Liver (tissue), 9 donors: Measurements from ENCODE around the gene TNS1. TPM values are rescaled to one million over a fixed set of nuclear protein-coding genes. Genes with fewer than 3 reads are reported as not detected.

Source experiments
- DNase-seq: peaks from one replicate; pipeline ENCODE4 v3.0.0-alpha.2; 2017; ENCODE audit warnings: low spot score
- H3K27ac ChIP-seq, 2 donors: one replicate each; pipeline ENCODE4 v1.7.0; 2013; ENCODE audit warnings: inconsistent platforms in 2 of 2, low read length in 2 of 2, control low read depth in 1 of 2, low read depth in 1 of 2, mild to moderate bottlenecking in 1 of 2
- H3K27me3 ChIP-seq, 4 donors: one replicate each; pipeline versions ENCODE4 v1.6.1 to v1.7.0; 2013; ENCODE audit warnings: low read length in 3 of 4, inconsistent platforms in 1 of 4, mild to moderate bottlenecking in 1 of 4, moderate library complexity in 1 of 4; ENCODE audit not compliant: control insufficient read depth in 4 of 4, insufficient read depth in 4 of 4
- H3K36me3 ChIP-seq, 4 donors: one replicate each; pipeline versions ENCODE4 v1.6.1 to v1.7.0; 2013; ENCODE audit warnings: low read length in 3 of 4, mild to moderate bottlenecking in 3 of 4, low read depth in 1 of 4, moderate library complexity in 1 of 4; ENCODE audit not compliant: control insufficient read depth in 4 of 4, insufficient read depth in 3 of 4
- H3K4me1 ChIP-seq, 4 donors: one replicate each; pipeline versions ENCODE4 v1.6.1 to v1.7.0; 2013; ENCODE audit warnings: low read length in 3 of 4, mild to moderate bottlenecking in 3 of 4, moderate library complexity in 1 of 4; ENCODE audit not compliant: control insufficient read depth in 4 of 4, insufficient read depth in 4 of 4
- H3K4me3 ChIP-seq, 3 donors: one replicate each; pipeline versions ENCODE4 v1.6.1 to v1.7.0; 2013; ENCODE audit warnings: low read length in 3 of 3, control low read depth in 1 of 3, low read depth in 1 of 3, mild to moderate bottlenecking in 1 of 3
- H3K9ac ChIP-seq, 2 donors: one replicate each; pipeline ENCODE4 v1.7.0; 2013; ENCODE audit warnings: low read length in 2 of 2, mild to moderate bottlenecking in 2 of 2, moderate library complexity in 2 of 2, control low read depth in 1 of 2, low read depth in 1 of 2
- H3K9me3 ChIP-seq, 4 donors: one replicate each; pipeline versions ENCODE4 v1.6.1 to v1.7.0; 2013; ENCODE audit warnings: low read length in 3 of 4; ENCODE audit not compliant: control insufficient read depth in 4 of 4
- EGR1 ChIP-seq, 2 donors: IDR thresholded peaks; 2 replicates each; pipeline ENCODE4 v1.6.1; 2016 to 2018; ENCODE audit warnings: antibody characterized with exemption in 2 of 2, low read depth in 2 of 2
- FOXA1 ChIP-seq: IDR thresholded peaks from 2 replicates; pipeline ENCODE4 v1.6.1; 2016; ENCODE audit warnings: antibody characterized with exemption
- FOXA2 ChIP-seq: IDR thresholded peaks from 2 replicates; pipeline ENCODE4 v1.6.1; 2016; ENCODE audit warnings: antibody characterized with exemption
- GABPA ChIP-seq, 2 donors: IDR thresholded peaks in 1 of 2; conservative IDR thresholded peaks in 1 of 2; 2 replicates each; pipeline ENCODE4 v1.6.1; 2016; ENCODE audit warnings: antibody characterized with exemption in 2 of 2, mild to moderate bottlenecking in 1 of 2, moderate library complexity in 1 of 2
- HNF4G ChIP-seq: IDR thresholded peaks from 2 replicates; pipeline ENCODE4 v1.6.1; 2016; ENCODE audit warnings: antibody characterized with exemption
- JUND ChIP-seq, 2 donors: IDR thresholded peaks; 2 replicates each; pipeline ENCODE4 v1.6.1; 2016; ENCODE audit warnings: antibody characterized with exemption in 2 of 2
- NR2F2 ChIP-seq: IDR thresholded peaks from 2 replicates; pipeline ENCODE4 v1.6.1; 2016; ENCODE audit warnings: antibody characterized with exemption
- SP1 ChIP-seq: IDR thresholded peaks from 2 replicates; pipeline ENCODE4 v1.6.1; 2018; ENCODE audit warnings: antibody characterized with exemption, mild to moderate bottlenecking
- TAF1 ChIP-seq: conservative IDR thresholded peaks from 2 replicates; pipeline ENCODE4 v1.6.1; 2016; ENCODE audit warnings: antibody characterized with exemption, mild to moderate bottlenecking
- WGBS: extraction: QIAGEN DNeasy Blood & Tissue Kit; methylation state at CpG from one replicate; pipeline ENCODE4 v1.1.7; 2013; 5-methylcytosine and 5-hydroxymethylcytosine counted together
- polyA plus RNA-seq, 2 donors: library from polyadenylated mRNA; stranded (reverse) in 1 of 2; unstranded in 1 of 2; fragments of 200-250 nt in 1 of 2; fragments of >200 nt in 1 of 2; fragmentation: Nextera tagmentation in 1 of 2; extraction: Ambion mirVana in 1 of 2; gene quantifications; one replicate each; pipeline versions ENCODE4 v1.2.1 to v1.2.3, GENCODE V29; 2013 to 2015
- total RNA-seq, 2 donors: library from RNA; depleted of rRNA; stranded (reverse); fragments of >200 nt; gene quantifications; one replicate each; pipeline ENCODE4 v1.2.3, GENCODE V29; 2014
- TF ChIP-seq, protein P1 (sequence below): IDR thresholded peaks from 2 replicates; pipeline ENCODE4 v1.6.1; 2016; ENCODE audit warnings: antibody characterized with exemption
- TF ChIP-seq, protein P2 (sequence below): IDR thresholded peaks from 2 replicates; pipeline ENCODE4 v1.6.1; 2016; ENCODE audit warnings: antibody characterized with exemption, mild to moderate bottlenecking
- TF ChIP-seq, protein P3 (sequence below): IDR thresholded peaks from 2 replicates; pipeline ENCODE4 v1.6.1; 2016; ENCODE audit warnings: antibody characterized with exemption
- TF ChIP-seq, protein P4 (sequence below): fragments of 150-350 bp; IDR thresholded peaks from 2 replicates; pipeline ENCODE4 v1.5.1; 2017; ENCODE audit warnings: improper control_type of control experiment, low read depth, low read length; ENCODE audit not compliant: missing input control
- donor health status: healthy.
- donor health status: healthy.
- donor health status: healthy.
- donor health status: healthy.
- donor health status: healthy.

Gene TNS1
- total and polyA plus RNA-seq, 4 donors = 16.3 to 128 (median 57.3) TPM

DNA sequence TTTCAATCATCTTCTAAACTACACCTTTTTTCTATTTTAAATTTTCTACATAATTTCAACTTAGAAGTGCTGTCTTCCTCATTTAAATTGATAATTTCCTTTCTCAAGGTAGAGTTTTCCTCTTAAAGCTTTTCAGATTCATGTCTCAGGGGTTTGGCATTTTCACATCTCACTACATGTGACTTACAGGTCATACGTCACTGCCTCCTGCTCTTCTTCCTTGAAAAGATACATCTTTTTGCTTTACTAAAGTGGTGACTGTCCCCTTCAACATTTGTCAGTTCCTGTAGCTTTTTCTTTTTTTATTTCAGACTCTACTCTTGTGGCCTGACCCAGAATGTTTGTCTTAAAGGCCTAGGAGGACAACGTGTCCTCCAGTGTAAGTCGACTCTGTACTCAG lies 49.1 kb upstream of the TNS1 start:
- no peaks in the 10 kb centered on the region for H3K9me3 ChIP-seq
- H3K27ac ChIP-seq = no peak overlapping the region
- no peak for DNase-seq
- H3K4me1 ChIP-seq = no peaks in the 10 kb centered on the region
- TF ChIP-seq GABPA (IDR thresholded peaks at IDR 0.05 in 1 of 2, conservative IDR thresholded peaks at IDR 0.05 in 1 of 2) (no peak), FOXA1 (no peak), NR2F2 (no peak), TAF1 (no peak), EGR1 (IDR thresholded peaks at IDR 0.05; ENCODE audit: low read depth in 2 of 2) (no peak)
- TF ChIP-seq, protein P1, sequence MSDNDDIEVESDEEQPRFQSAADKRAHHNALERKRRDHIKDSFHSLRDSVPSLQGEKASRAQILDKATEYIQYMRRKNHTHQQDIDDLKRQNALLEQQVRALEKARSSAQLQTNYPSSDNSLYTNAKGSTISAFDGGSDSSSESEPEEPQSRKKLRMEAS = no peak
- TF ChIP-seq, protein P2, sequence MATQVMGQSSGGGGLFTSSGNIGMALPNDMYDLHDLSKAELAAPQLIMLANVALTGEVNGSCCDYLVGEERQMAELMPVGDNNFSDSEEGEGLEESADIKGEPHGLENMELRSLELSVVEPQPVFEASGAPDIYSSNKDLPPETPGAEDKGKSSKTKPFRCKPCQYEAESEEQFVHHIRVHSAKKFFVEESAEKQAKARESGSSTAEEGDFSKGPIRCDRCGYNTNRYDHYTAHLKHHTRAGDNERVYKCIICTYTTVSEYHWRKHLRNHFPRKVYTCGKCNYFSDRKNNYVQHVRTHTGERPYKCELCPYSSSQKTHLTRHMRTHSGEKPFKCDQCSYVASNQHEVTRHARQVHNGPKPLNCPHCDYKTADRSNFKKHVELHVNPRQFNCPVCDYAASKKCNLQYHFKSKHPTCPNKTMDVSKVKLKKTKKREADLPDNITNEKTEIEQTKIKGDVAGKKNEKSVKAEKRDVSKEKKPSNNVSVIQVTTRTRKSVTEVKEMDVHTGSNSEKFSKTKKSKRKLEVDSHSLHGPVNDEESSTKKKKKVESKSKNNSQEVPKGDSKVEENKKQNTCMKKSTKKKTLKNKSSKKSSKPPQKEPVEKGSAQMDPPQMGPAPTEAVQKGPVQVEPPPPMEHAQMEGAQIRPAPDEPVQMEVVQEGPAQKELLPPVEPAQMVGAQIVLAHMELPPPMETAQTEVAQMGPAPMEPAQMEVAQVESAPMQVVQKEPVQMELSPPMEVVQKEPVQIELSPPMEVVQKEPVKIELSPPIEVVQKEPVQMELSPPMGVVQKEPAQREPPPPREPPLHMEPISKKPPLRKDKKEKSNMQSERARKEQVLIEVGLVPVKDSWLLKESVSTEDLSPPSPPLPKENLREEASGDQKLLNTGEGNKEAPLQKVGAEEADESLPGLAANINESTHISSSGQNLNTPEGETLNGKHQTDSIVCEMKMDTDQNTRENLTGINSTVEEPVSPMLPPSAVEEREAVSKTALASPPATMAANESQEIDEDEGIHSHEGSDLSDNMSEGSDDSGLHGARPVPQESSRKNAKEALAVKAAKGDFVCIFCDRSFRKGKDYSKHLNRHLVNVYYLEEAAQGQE = no peak
- TF ChIP-seq, protein P3, sequence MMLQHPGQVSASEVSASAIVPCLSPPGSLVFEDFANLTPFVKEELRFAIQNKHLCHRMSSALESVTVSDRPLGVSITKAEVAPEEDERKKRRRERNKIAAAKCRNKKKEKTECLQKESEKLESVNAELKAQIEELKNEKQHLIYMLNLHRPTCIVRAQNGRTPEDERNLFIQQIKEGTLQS = no peak
- no peak overlapping the region for H3K9ac ChIP-seq
- no peak overlapping the region for H3K4me3 ChIP-seq
- 88% methylated on average over 3 of the region's 3 CpGs for WGBS
- no peaks in the 10 kb centered on the region for H3K36me3 ChIP-seq
- H3K27me3 ChIP-seq = no peaks in the 10 kb centered on the region

DNA sequence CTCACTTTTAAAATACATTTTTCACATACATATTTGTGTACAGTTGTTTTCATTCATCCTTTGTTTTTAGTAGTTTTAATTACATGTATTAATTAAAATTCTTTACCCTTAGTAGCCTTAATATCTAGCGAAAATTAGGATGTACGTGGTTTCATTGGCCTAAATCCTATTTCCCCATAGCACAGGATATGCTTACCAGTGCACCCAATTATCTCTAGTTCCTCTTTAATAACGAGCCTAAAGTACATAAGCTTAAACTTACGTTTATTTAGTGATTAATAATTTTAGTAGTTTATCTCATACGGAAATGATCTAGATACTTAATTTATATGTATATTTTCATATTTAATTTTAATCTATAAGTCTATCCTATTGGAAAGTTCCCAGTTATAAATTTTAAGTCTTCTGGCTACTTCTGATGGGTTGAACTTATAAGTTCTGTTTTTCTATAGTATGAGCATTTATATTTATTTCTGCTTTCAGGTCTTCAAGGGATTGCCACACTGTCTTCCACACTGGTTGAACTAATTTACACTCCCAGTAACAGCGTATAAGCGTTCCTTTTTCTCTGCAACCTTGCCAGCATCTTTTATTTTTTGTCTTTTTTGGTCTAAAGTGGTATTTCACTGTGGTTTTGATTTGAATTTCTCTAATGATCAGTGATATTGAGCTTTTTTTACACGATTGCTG lies 44.9 kb upstream of the TNS1 start:
- Histone ChIP-seq H3K27me3 (no peaks in the 10 kb centered on the region), H3K36me3 (no peaks in the 10 kb centered on the region), H3K4me1 (no peaks in the 10 kb centered on the region), H3K9me3 (no peaks in the 10 kb centered on the region), H3K4me3 (no peak overlapping the region), H3K27ac (no peak overlapping the region), H3K9ac (no peak overlapping the region)
- TF ChIP-seq EGR1 (IDR thresholded peaks at IDR 0.05; ENCODE audit: low read depth in 2 of 2) (no peak), GABPA (IDR thresholded peaks at IDR 0.05 in 1 of 2, conservative IDR thresholded peaks at IDR 0.05 in 1 of 2) (no peak)
- TF ChIP-seq, protein P1 = no peak
- no peak for DNase-seq
- WGBS = 78% methylated on average over 8 of the region's 8 CpGs

DNA sequence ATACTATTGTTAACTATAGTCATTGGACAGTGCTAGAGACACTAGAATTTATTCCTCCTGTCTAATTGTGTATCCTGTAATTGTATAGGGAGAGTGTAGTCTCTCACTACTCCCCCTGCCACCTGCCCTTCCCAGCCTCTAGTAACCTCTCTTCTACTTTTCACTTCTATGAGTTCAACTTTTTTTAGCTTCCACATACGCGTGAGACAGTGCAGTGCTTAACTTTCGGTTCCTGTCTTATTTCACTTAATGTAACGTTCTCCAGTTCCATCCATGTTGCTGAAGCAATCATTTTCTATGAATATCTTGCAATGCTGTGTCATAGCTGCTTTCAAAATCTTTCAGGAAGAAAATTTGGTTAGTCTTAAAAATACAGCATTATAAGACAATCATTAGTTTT lies 43.4 kb upstream of the TNS1 start:
- Histone ChIP-seq H3K4me3 (no peak overlapping the region), H3K9ac (no peak overlapping the region), H3K9me3 (no peaks in the 10 kb centered on the region), H3K27me3 (no peaks in the 10 kb centered on the region), H3K27ac (no peak overlapping the region), H3K36me3 (no peaks in the 10 kb centered on the region), H3K4me1 (no peaks in the 10 kb centered on the region)
- WGBS = 73% methylated on average over 4 of the region's 4 CpGs
- no peak for TF ChIP-seq TAF1
- TF ChIP-seq FOXA1 = no peak
- TF ChIP-seq FOXA2 = no peak
- TF ChIP-seq, protein P2 = no peak
- TF ChIP-seq, protein P1 = no peak
- no peak for TF ChIP-seq JUND (IDR thresholded peaks at IDR 0.05)
- TF ChIP-seq, protein P3 = no peak
- TF ChIP-seq HNF4G = no peak
- TF ChIP-seq, protein P4, sequence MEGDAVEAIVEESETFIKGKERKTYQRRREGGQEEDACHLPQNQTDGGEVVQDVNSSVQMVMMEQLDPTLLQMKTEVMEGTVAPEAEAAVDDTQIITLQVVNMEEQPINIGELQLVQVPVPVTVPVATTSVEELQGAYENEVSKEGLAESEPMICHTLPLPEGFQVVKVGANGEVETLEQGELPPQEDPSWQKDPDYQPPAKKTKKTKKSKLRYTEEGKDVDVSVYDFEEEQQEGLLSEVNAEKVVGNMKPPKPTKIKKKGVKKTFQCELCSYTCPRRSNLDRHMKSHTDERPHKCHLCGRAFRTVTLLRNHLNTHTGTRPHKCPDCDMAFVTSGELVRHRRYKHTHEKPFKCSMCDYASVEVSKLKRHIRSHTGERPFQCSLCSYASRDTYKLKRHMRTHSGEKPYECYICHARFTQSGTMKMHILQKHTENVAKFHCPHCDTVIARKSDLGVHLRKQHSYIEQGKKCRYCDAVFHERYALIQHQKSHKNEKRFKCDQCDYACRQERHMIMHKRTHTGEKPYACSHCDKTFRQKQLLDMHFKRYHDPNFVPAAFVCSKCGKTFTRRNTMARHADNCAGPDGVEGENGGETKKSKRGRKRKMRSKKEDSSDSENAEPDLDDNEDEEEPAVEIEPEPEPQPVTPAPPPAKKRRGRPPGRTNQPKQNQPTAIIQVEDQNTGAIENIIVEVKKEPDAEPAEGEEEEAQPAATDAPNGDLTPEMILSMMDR = no peak
- no peak for TF ChIP-seq SP1
- no peak for TF ChIP-seq NR2F2
- DNase-seq = no peak
